Prostate gland (tissue), 2 donors: ENCODE data around the gene THAP7.

ENCODE experiments used
- CTCF ChIP-seq, 4 experiments: fragments of 200-600 bp in 2 of 4; fragments of 450-650 bp in 2 of 4; sonication (generic) in 2 of 4; IDR thresholded peaks; 1 replicate in 3 of 4; 2 replicates in 1 of 4; pipeline ENCODE4 v1.5.1; 2016 to 2019; ENCODE audit warnings: antibody characterized with exemption in 4 of 4, mild to moderate bottlenecking in 2 of 4, moderate library complexity in 2 of 4
- POLR2AphosphoS5 ChIP-seq: sonication (generic); formaldehyde crosslinking; IDR thresholded peaks from one replicate; pipeline ENCODE4 v1.6.1; 2017; ENCODE audit warnings: antibody characterized with exemption

- TF ChIP-seq CTCF (IDR thresholded peaks at IDR 0.05) (no peak), POLR2AphosphoS5 (no peak)
Observed at GRCh38 chr22:21032037-21032867, 30.3 kb upstream of the THAP7 start, which contains the start of gene SLC7A4.
